Caco-2 (cell line): ENCODE data around the gene PRX. TPM values are rescaled to one million over a fixed set of nuclear protein-coding genes. Genes with fewer than 3 reads are reported as not detected.

Experiments
- BruUV-seq: library from RNA; stranded (reverse); fragments of 400-500 nt; replicated peaks from 2 replicates; lab custom pipeline; 2021; lab: Mats Ljungman, UMichigan
- CTCF ChIA-PET: fragments of 300-600 bp; sonication (Branson Sonifier 250); formaldehyde crosslinking; loops from one replicate; lab custom pipeline; 2022; ENCODE audit warnings: antibody characterized with exemption; lab: Charles Lee
- POLR2A ChIA-PET: fragments of 300-600 bp; sonication (Branson Sonifier 250); formaldehyde crosslinking; loops from one replicate; lab custom pipeline; 2022; ENCODE audit warnings: antibody characterized with exemption; lab: Charles Lee
- DNase-seq, 2 experiments: peaks; one replicate each; pipeline versions ENCODE4 v3.0.0 to v3.0.0-alpha.2; 2020 to 2022
- H3K27me3 ChIP-seq: replicated peaks from 2 replicates; pipeline ENCODE4 v1.6.0; 2011; ENCODE audit warnings: low read length; ENCODE audit not compliant: control insufficient read depth, insufficient read depth
- H3K36me3 ChIP-seq: 2 replicates; pipeline ENCODE4 v1.5.1; 2011; ENCODE audit warnings: low read length; ENCODE audit not compliant: control insufficient read depth, insufficient read depth
- H3K4me1 ChIP-seq: fragments of 250-450 bp; sonication (Bioruptor Pico); 2 replicates; pipeline ENCODE4 v1.5.1; 2020; ENCODE audit warnings: mild to moderate bottlenecking
- H3K4me3 ChIP-seq: 2 replicates; pipeline ENCODE4 v1.5.1; 2011; ENCODE audit warnings: low read depth, mild to moderate bottlenecking, control low read depth, low read length
- H3K9me3 ChIP-seq: fragments of 250-450 bp; sonication (Bioruptor Pico); 2 replicates; pipeline ENCODE4 v1.5.1; 2020; ENCODE audit warnings: mild to moderate bottlenecking, moderate library complexity
- H3K27ac Mint-ChIP-seq: one replicate; pipeline ENCODE4 v1.8.0; 2022; ENCODE audit warnings: mixed read lengths; ENCODE audit not compliant: unreplicated experiment
- H3K27me3 Mint-ChIP-seq: one replicate; pipeline ENCODE4 v1.8.0; 2022; ENCODE audit warnings: mixed read lengths; ENCODE audit not compliant: insufficient read depth, unreplicated experiment
- H3K36me3 Mint-ChIP-seq: one replicate; pipeline ENCODE4 v1.8.0; 2022; ENCODE audit warnings: mild to moderate bottlenecking, mixed read lengths; ENCODE audit not compliant: insufficient read depth, unreplicated experiment
- H3K4me1 Mint-ChIP-seq: one replicate; pipeline ENCODE4 v1.8.0; 2022; ENCODE audit warnings: low read depth, mixed read lengths; ENCODE audit not compliant: unreplicated experiment
- H3K4me3 Mint-ChIP-seq: one replicate; pipeline ENCODE4 v1.8.0; 2022; ENCODE audit warnings: mild to moderate bottlenecking, moderate library complexity, mixed read lengths; ENCODE audit not compliant: unreplicated experiment
- H3K9me3 Mint-ChIP-seq: one replicate; pipeline ENCODE4 v1.8.0; 2022; ENCODE audit warnings: mixed read lengths; ENCODE audit not compliant: unreplicated experiment
- CTCF ChIP-seq, 2 experiments: fragments of 200-600 bp in 1 of 2; IDR thresholded peaks; 1 replicate in 1 of 2; 2 replicates in 1 of 2; pipeline versions ENCODE4 v1.5.1 to v1.8.0; 2011 to 2022; ENCODE audit warnings: antibody characterized with exemption in 1 of 2, control low read depth in 1 of 2, inconsistent platforms in 1 of 2, low read depth in 1 of 2, low read length in 1 of 2, mild to moderate bottlenecking in 1 of 2, moderate library complexity in 1 of 2; ENCODE audit not compliant: insufficient read depth in 1 of 2, severe bottlenecking in 1 of 2, unreplicated experiment in 1 of 2
- intact Hi-C: fragments of 100-400 bp; cut with micrococcal nuclease; formaldehyde crosslinking; loops from one replicate; pipeline ENCODE4 v1.10.0; 2022; ENCODE audit not compliant: unreplicated experiment
- total RNA-seq: library from RNA; stranded (reverse); gene quantifications from 2 replicates; pipeline ENCODE4 v1.2.3, GENCODE V29; 2022

The PRX gene
- total RNA-seq, 1 experiment from 2014 or later, result 2.5 TPM

DNA sequence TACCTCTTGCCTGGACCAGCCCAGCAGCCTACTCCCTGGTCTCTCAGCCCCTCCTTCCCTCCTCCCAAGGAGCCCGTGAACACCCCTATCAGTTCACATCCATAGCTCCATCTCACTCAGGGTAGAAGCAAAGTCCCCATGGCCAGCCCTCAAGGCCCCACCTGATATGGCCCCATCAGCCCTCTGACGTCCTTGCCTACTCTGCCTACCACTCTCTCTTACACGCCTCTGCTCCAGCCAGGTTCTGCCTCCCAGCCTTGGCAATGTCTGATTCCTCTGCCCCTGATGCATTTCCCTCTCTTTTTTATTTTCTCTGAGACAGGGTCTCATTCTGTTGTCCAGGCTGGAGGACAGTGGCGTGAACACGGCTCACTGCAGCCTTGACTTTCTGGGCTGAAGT is 38.8 kb upstream of the PRX start:
- Histone ChIP-seq H3K4me3 (no peak overlapping the region), H3K27me3 (no peaks in the 10 kb centered on the region), H3K36me3 (peaks cover 6% of the 10 kb centered on the region), H3K9me3 (no peaks in the 10 kb centered on the region), H3K4me1 (peaks cover 18% of the 10 kb centered on the region)
- no TSS peak for BruUV-seq
- ChIA-PET CTCF (interaction anchor here (0.6 to 2.7 kb wide), 2 partner anchors 10 to 13 kb away, joined by 3 to 34 read pairs; partner anchors contain the start of gene BLVRB), POLR2A (interaction anchor here (2.1 kb wide), 1 partner anchor 12 kb away, joined by 26 read pairs; no protein-coding TSS in a partner anchor)
- no peaks in the 10 kb centered on the region for H3K9me3 Mint-ChIP-seq
- H3K4me3 Mint-ChIP-seq, result no peak overlapping the region
- no peak for TF ChIP-seq CTCF (IDR thresholded peaks at IDR 0.05; ENCODE audit: insufficient read depth in 1 of 2, low read depth in 1 of 2, low read length in 1 of 2, severe bottlenecking in 1 of 2, unreplicated experiment in 1 of 2)
- no peaks in the 10 kb centered on the region for H3K27me3 Mint-ChIP-seq
- peaks cover 17% of the 10 kb centered on the region for H3K4me1 Mint-ChIP-seq
- H3K27ac Mint-ChIP-seq, result peak overlapping the region; percentile 84
- intact Hi-C loops, result no loop called here
- no peak for DNase-seq
- peaks cover 30% of the 10 kb centered on the region for H3K36me3 Mint-ChIP-seq

DNA sequence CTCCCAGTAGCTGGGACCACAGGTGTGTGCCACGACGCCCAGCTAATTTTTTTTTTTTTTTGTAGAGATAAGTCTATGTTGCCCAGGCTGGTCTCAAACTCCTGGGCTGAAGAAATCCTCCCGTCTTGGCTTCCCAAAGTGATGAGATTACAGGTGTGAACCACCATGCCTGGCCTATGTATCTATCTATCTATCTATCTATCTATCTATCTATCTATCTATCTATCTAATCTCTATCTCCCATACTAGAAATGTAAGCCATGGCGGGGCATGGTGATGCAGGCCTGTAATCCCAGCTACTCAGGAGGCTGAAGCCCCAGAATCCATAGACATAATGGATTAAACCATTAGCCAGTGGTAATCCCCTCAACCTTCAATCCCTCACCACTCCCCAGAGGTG is 37.5 kb upstream of the PRX start:
- intact Hi-C loops, result no loop called here

DNA sequence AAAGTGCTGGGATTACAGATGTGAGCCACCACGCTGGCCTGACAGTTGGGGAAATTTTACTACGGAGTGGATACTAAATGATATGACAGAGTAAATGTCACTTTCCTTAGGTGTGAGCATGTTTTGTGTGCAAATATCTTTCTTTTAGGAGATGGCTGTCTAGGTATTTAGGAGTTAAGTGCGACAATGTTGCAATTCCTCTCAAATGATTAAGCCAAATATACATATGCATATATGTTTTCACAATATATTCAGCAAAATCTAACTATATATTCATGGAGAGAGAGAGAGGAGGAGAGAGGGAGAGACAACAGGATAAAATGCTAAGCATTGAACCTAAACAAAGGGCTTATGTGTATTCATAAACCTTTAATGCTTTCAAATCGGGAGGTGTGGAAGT is 36.3 kb upstream of the PRX start:
- Mint-ChIP-seq H3K36me3 (peaks cover 35% of the 10 kb centered on the region), H3K27me3 (no peaks in the 10 kb centered on the region), H3K9me3 (no peaks in the 10 kb centered on the region), H3K4me3 (no peak overlapping the region), H3K27ac (no peak overlapping the region), H3K4me1 (peaks cover 26% of the 10 kb centered on the region)
- Histone ChIP-seq H3K27me3 (no peaks in the 10 kb centered on the region), H3K4me1 (peaks cover 37% of the 10 kb centered on the region), H3K4me3 (no peak overlapping the region), H3K9me3 (no peaks in the 10 kb centered on the region), H3K36me3 (peaks cover 6% of the 10 kb centered on the region)
- intact Hi-C loops, result no loop called here
- ChIA-PET POLR2A (no interaction called here), CTCF (no interaction called here)
- no peak for DNase-seq
- no peak for TF ChIP-seq CTCF (IDR thresholded peaks at IDR 0.05; ENCODE audit: insufficient read depth in 1 of 2, low read depth in 1 of 2, low read length in 1 of 2, severe bottlenecking in 1 of 2, unreplicated experiment in 1 of 2)
- no TSS peak for BruUV-seq

More for the DNA sequence above, 37.5 kb upstream of the PRX start:
- Histone ChIP-seq H3K4me1 (peaks cover 29% of the 10 kb centered on the region), H3K4me3 (no peak overlapping the region), H3K36me3 (peaks cover 6% of the 10 kb centered on the region), H3K9me3 (no peaks in the 10 kb centered on the region), H3K27me3 (no peaks in the 10 kb centered on the region)
- ChIA-PET CTCF (no interaction called here), POLR2A (no interaction called here)
- H3K9me3 Mint-ChIP-seq, result no peaks in the 10 kb centered on the region
- no peak for TF ChIP-seq CTCF (IDR thresholded peaks at IDR 0.05; ENCODE audit: insufficient read depth in 1 of 2, low read depth in 1 of 2, low read length in 1 of 2, severe bottlenecking in 1 of 2, unreplicated experiment in 1 of 2)
- BruUV-seq, result no TSS peak
- H3K4me3 Mint-ChIP-seq, result no peak overlapping the region
- peaks cover 23% of the 10 kb centered on the region for H3K4me1 Mint-ChIP-seq
- no peak for DNase-seq
- no peaks in the 10 kb centered on the region for H3K27me3 Mint-ChIP-seq
- H3K36me3 Mint-ChIP-seq, result peaks cover 28% of the 10 kb centered on the region
- H3K27ac Mint-ChIP-seq, result no peak overlapping the region
